Upper lobe of left lung (tissue), 4 donors: ENCODE data around the gene CCDC69.

Source experiments
- EP300 ChIP-seq, 4 donors: sonication (generic); formaldehyde crosslinking; IDR thresholded peaks; one replicate each; pipeline ENCODE4 v1.5.1; 2017; ENCODE audit warnings: antibody characterized with exemption in 4 of 4, control low read depth in 2 of 4
- POLR2A ChIP-seq, 4 donors: fragments of 450-650 bp; IDR thresholded peaks; one replicate each; pipeline ENCODE4 v1.5.1; 2016 to 2017; ENCODE audit warnings: antibody characterized with exemption in 4 of 4, mild to moderate bottlenecking in 2 of 4
- POLR2AphosphoS5 ChIP-seq, 2 donors: sonication (generic); formaldehyde crosslinking; IDR thresholded peaks; one replicate each; pipeline ENCODE4 v1.5.1; 2017; ENCODE audit warnings: antibody characterized with exemption in 2 of 2
- TF ChIP-seq, protein P1 (sequence below), 6 experiments: fragments of 450-650 bp in 4 of 6; fragments of 200-600 bp in 2 of 6; sonication (generic) in 2 of 6; IDR thresholded peaks; one replicate each; pipeline ENCODE4 v1.5.1; 2016 to 2019; ENCODE audit warnings: antibody characterized with exemption in 6 of 6

DNA sequence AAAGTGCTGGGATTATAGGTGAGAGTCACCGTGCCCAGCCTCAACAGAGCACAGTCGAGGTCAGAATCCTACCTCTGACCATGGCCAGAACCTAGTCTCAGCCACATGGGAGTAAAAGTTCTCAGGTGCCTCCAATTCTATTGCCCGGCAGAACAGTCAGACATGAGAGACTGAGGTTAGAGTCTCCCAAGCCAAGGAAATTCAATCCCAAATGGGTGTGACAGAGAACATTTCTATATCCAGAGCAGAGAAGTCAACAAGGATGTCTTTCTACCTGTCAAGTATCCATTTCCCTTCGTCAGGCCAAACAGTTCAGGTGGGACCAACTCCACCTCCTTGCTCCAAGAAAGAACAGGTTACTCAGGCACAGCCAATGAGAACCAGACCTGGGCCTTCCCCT, 76.9 kb downstream of the CCDC69 start:
- TF ChIP-seq EP300 (IDR thresholded peaks at IDR 0.05): no peak
- TF ChIP-seq, protein P1, sequence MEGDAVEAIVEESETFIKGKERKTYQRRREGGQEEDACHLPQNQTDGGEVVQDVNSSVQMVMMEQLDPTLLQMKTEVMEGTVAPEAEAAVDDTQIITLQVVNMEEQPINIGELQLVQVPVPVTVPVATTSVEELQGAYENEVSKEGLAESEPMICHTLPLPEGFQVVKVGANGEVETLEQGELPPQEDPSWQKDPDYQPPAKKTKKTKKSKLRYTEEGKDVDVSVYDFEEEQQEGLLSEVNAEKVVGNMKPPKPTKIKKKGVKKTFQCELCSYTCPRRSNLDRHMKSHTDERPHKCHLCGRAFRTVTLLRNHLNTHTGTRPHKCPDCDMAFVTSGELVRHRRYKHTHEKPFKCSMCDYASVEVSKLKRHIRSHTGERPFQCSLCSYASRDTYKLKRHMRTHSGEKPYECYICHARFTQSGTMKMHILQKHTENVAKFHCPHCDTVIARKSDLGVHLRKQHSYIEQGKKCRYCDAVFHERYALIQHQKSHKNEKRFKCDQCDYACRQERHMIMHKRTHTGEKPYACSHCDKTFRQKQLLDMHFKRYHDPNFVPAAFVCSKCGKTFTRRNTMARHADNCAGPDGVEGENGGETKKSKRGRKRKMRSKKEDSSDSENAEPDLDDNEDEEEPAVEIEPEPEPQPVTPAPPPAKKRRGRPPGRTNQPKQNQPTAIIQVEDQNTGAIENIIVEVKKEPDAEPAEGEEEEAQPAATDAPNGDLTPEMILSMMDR (IDR thresholded peaks at IDR 0.05): no peak
- no peak for TF ChIP-seq POLR2A (IDR thresholded peaks at IDR 0.05)
- no peak for TF ChIP-seq POLR2AphosphoS5 (IDR thresholded peaks at IDR 0.05)
